Measurements from ENCODE around the gene TNFAIP2. TPM values are rescaled to one million over a fixed set of nuclear protein-coding genes. Genes with fewer than 3 reads are reported as not detected.
A peak's percentile ranks its signal among the peaks of the same experiment; 100 is the strongest.

TNFAIP2 gene
- total RNA-seq, 1 donor, result 240 TPM

GRCh38 chr14:103139132-103140025 is 16.1 kb downstream of the TNFAIP2 start:
- H3K4me3 ChIP-seq (ENCODE audit: low read depth, low read length), result no peak overlapping the region
- no peak for DNase-seq (ENCODE audit: low read depth)

GRCh38 chr14:103140316-103141109 is 17.3 kb downstream of the TNFAIP2 start:
- DNase-seq (ENCODE audit: low read depth), result no peak
- no peak overlapping the region for H3K4me3 ChIP-seq (ENCODE audit: low read depth, low read length)
- no peak for TF ChIP-seq CTCF (IDR thresholded peaks at IDR 0.05; ENCODE audit: insufficient read depth, low read depth, low read length)

More at GRCh38 chr14:103139132-103140025, 16.1 kb downstream of the TNFAIP2 start:
- no peak for TF ChIP-seq CTCF (IDR thresholded peaks at IDR 0.05; ENCODE audit: insufficient read depth, low read depth, low read length)

- TF ChIP-seq CTCF (IDR thresholded peaks at IDR 0.05; ENCODE audit: insufficient read depth, low read depth, low read length), result peak; percentile 89
- no peak overlapping the region for H3K4me3 ChIP-seq (ENCODE audit: low read depth, low read length)
- DNase-seq (ENCODE audit: low read depth), result peak; percentile 62
Observed at GRCh38 chr14:103141117-103141796, 18.0 kb downstream of the TNFAIP2 start.

- DNase-seq (ENCODE audit: low read depth), result no peak
- H3K4me3 ChIP-seq (ENCODE audit: low read depth, low read length), result no peak overlapping the region
- no peak for TF ChIP-seq CTCF (IDR thresholded peaks at IDR 0.05; ENCODE audit: insufficient read depth, low read depth, low read length)
Observed at GRCh38 chr14:103142026-103142425, 18.8 kb downstream of the TNFAIP2 start.

- no peak for DNase-seq (ENCODE audit: low read depth)
- no peak for TF ChIP-seq CTCF (IDR thresholded peaks at IDR 0.05; ENCODE audit: insufficient read depth, low read depth, low read length)
- H3K4me3 ChIP-seq (ENCODE audit: low read depth, low read length), result no peak overlapping the region
Observed at GRCh38 chr14:103142721-103143302, 19.6 kb downstream of the TNFAIP2 start.

GRCh38 chr14:103143506-103143905 is 20.2 kb downstream of the TNFAIP2 start:
- no peak overlapping the region for H3K4me3 ChIP-seq (ENCODE audit: low read depth, low read length)
- TF ChIP-seq CTCF (IDR thresholded peaks at IDR 0.05; ENCODE audit: insufficient read depth, low read depth, low read length), result no peak
- DNase-seq (ENCODE audit: low read depth), result peak; percentile 87

All from fibroblast of villous mesenchyme (primary cell).